ENCODE data around the gene KMT2C. TPM values are rescaled to one million over a fixed set of nuclear protein-coding genes. Genes with fewer than 3 reads are reported as not detected.
A peak's percentile ranks its signal among the peaks of the same experiment; 100 is the strongest.

Gene KMT2C
- total and polyA plus RNA-seq, 2 of the 13 experiments (the other 11 are each of a cell fraction or from before 2014, with no cell fraction given), result 7.1 to 14.4 TPM

DNA sequence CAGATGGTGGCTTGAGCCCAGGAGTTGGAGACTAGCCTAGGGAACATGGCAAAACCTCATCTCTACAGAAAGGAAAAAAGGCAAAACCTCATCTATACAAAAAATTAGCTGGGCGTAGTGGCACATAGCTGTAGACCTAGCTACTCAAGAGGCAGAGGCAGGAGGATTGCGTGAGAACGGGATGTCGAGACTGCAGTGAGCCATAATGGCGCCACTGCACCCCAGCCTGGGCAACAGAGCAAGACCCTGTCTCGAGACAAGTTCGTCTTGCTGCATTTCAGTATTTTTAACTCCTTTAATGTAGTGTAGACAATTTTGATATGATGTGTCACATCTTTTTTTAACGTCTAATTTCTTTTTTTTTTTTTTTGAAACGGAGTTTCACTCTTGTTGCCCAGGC, 31.4 kb upstream of the KMT2C start:
- in situ Hi-C loops (cut with HindIII; ENCODE audit: extremely low pct_ligation_motif_present, low pct_unique_long_range_greater_than_20kb), result no loop called here
- FAIRE-seq, result no peak
- Histone ChIP-seq H3K4me3 (replicated peaks in 1 of 3; ENCODE audit: insufficient read depth in 1 of 3, low read depth in 2 of 3, low read length in 3 of 3) (no peak overlapping the region), H3K27ac (ENCODE audit: extremely low read length, insufficient read depth, low read length) (no peak overlapping the region), H3K9me3 (ENCODE audit: low read length) (peaks cover 10% of the 10 kb centered on the region), H2AFZ (ENCODE audit: low read length) (no peak overlapping the region), H4K20me1 (ENCODE audit: insufficient read depth, low read length) (no peaks in the 10 kb centered on the region), H3K4me1 (ENCODE audit: insufficient read depth, low read length) (peaks cover 22% of the 10 kb centered on the region), H3K27me3 (ENCODE audit: control insufficient read depth in 1 of 2, insufficient read depth in 2 of 2, low read length in 2 of 2) (no peaks in the 10 kb centered on the region; a peak in 1 of 5 replicates), H3K36me3 (replicated peaks in 1 of 2; ENCODE audit: control insufficient read depth in 1 of 2, insufficient read depth in 2 of 2, low read length in 2 of 2) (no peaks in the 10 kb centered on the region), H3K9ac (ENCODE audit: insufficient read depth, low read depth, low read length) (no peak overlapping the region), H3K4me2 (ENCODE audit: low read depth, low read length) (no peak overlapping the region), H3K79me2 (ENCODE audit: insufficient read depth, low read length) (no peaks in the 10 kb centered on the region)
- WGBS (ENCODE audit: low lambda C conversion rate), result 90% methylated on average over 9 of the region's 9 CpGs
- no TSS peak for BruUV-seq (replicated peaks)
- ChIA-PET POLR2A (no interaction called here), CTCF (ENCODE audit: low intra/inter-chr PET ratio, low total read pairs) (no interaction called here)
- no peak for DNase-seq (ENCODE audit: low spot score)
- intact Hi-C loops (cut with micrococcal nuclease; ENCODE audit: unreplicated experiment), result loop anchor here (10.0 kb wide), 2 partner anchors 122 to 358 kb away; no protein-coding TSS in a partner anchor
- no peak for ATAC-seq
- TF ChIP-seq, protein P1, sequence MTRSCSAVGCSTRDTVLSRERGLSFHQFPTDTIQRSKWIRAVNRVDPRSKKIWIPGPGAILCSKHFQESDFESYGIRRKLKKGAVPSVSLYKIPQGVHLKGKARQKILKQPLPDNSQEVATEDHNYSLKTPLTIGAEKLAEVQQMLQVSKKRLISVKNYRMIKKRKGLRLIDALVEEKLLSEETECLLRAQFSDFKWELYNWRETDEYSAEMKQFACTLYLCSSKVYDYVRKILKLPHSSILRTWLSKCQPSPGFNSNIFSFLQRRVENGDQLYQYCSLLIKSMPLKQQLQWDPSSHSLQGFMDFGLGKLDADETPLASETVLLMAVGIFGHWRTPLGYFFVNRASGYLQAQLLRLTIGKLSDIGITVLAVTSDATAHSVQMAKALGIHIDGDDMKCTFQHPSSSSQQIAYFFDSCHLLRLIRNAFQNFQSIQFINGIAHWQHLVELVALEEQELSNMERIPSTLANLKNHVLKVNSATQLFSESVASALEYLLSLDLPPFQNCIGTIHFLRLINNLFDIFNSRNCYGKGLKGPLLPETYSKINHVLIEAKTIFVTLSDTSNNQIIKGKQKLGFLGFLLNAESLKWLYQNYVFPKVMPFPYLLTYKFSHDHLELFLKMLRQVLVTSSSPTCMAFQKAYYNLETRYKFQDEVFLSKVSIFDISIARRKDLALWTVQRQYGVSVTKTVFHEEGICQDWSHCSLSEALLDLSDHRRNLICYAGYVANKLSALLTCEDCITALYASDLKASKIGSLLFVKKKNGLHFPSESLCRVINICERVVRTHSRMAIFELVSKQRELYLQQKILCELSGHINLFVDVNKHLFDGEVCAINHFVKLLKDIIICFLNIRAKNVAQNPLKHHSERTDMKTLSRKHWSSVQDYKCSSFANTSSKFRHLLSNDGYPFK (CRISPR knock-in tag; IDR thresholded peaks at IDR 0.05; ENCODE audit: borderline replicate concordance), result no peak
- TF ChIP-seq ZNF121 (CRISPR knock-in tag; IDR thresholded peaks at IDR 0.05) (0 out of 2 replicates have a peak, but pooled peaks have one; percentile 24), ZFAT (CRISPR knock-in tag; conservative IDR thresholded peaks at IDR 0.05) (no peak)

DNA sequence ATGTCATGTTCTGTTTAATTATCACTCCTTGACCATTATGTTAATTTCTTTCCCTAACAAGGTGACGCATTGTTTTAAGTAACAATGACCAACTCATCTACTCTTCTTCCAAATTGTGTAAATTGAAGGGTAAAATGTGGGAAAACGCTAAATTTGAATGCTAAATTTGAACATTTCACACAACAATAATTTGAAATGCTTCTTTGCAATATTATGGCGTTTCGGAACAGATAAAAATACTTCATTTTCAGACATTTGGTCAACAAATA, 29.2 kb upstream of the KMT2C start:
- no TSS peak for BruUV-seq (replicated peaks)
- TF ChIP-seq CCAR2 (optimal IDR thresholded peaks at IDR 0.05; ENCODE audit: low read depth, low read length) (no peak), ARNT (IDR thresholded peaks at IDR 0.05) (no peak), CREM (IDR thresholded peaks at IDR 0.05) (0 out of 2 replicates have a peak, but pooled peaks have one; percentile 19), CREM (CRISPR knock-in tag; IDR thresholded peaks at IDR 0.05) (no peak)
- TF ChIP-seq, protein P2, sequence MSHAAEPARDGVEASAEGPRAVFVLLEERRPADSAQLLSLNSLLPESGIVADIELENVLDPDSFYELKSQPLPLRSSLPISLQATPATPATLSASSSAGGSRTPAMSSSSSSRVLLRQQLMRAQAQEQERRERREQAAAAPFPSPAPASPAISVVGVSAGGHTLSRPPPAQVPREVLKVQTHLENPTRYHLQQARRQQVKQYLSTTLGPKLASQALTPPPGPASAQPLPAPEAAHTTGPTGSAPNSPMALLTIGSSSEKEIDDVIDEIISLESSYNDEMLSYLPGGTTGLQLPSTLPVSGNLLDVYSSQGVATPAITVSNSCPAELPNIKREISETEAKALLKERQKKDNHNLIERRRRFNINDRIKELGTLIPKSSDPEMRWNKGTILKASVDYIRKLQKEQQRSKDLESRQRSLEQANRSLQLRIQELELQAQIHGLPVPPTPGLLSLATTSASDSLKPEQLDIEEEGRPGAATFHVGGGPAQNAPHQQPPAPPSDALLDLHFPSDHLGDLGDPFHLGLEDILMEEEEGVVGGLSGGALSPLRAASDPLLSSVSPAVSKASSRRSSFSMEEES (CRISPR knock-in tag; IDR thresholded peaks at IDR 0.05), result no peak
- no peak for DNase-seq (ENCODE audit: low spot score)
- ChIA-PET CTCF (ENCODE audit: low intra/inter-chr PET ratio, low total read pairs) (no interaction called here), POLR2A (interaction anchor here (0.6 kb wide), 1 partner anchor 42 kb away, joined by 4 read pairs; no protein-coding TSS in a partner anchor)
- H3K79me2 ChIP-seq (ENCODE audit: insufficient read depth, low read length), result no peaks in the 10 kb centered on the region
- H3K4me2 ChIP-seq (ENCODE audit: low read depth, low read length), result peak overlapping the region; percentile 89
- H3K9ac ChIP-seq (ENCODE audit: insufficient read depth, low read depth, low read length), result peak overlapping the region; percentile 97
- H3K27me3 ChIP-seq (ENCODE audit: control insufficient read depth in 1 of 2, insufficient read depth in 2 of 2, low read length in 2 of 2), result no peaks in the 10 kb centered on the region; a peak in 1 of 5 replicates
- FAIRE-seq, result no peak
- H3K4me1 ChIP-seq (ENCODE audit: insufficient read depth, low read length), result peaks cover 30% of the 10 kb centered on the region
- intact Hi-C loops (cut with micrococcal nuclease; ENCODE audit: unreplicated experiment), result loop anchor here (10.0 kb wide), 2 partner anchors 120 to 360 kb away; no protein-coding TSS in a partner anchor
- no peaks in the 10 kb centered on the region for H3K36me3 ChIP-seq (replicated peaks in 1 of 2; ENCODE audit: control insufficient read depth in 1 of 2, insufficient read depth in 2 of 2, low read length in 2 of 2)
- ATAC-seq, result no peak
- no peaks in the 10 kb centered on the region for H4K20me1 ChIP-seq (ENCODE audit: insufficient read depth, low read length)
- in situ Hi-C loops (cut with HindIII; ENCODE audit: extremely low pct_ligation_motif_present, low pct_unique_long_range_greater_than_20kb), result no loop called here
- peak overlapping the region; percentile 92 to 96 (median 94) for H3K4me3 ChIP-seq (replicated peaks in 1 of 3; ENCODE audit: insufficient read depth in 1 of 3, low read depth in 2 of 3, low read length in 3 of 3)
- no peaks in the 10 kb centered on the region for H3K9me3 ChIP-seq (ENCODE audit: low read length)
- WGBS (ENCODE audit: low lambda C conversion rate), result 30% methylated on average over 4 of the region's 4 CpGs
- H3K27ac ChIP-seq (ENCODE audit: extremely low read length, insufficient read depth, low read length), result peak overlapping the region; percentile 98
- H2AFZ ChIP-seq (ENCODE audit: low read length), result no peak overlapping the region
